Measurements from ENCODE around the gene CREBZF.

CREBZF gene, protein sequence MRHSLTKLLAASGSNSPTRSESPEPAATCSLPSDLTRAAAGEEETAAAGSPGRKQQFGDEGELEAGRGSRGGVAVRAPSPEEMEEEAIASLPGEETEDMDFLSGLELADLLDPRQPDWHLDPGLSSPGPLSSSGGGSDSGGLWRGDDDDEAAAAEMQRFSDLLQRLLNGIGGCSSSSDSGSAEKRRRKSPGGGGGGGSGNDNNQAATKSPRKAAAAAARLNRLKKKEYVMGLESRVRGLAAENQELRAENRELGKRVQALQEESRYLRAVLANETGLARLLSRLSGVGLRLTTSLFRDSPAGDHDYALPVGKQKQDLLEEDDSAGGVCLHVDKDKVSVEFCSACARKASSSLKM

DNA sequence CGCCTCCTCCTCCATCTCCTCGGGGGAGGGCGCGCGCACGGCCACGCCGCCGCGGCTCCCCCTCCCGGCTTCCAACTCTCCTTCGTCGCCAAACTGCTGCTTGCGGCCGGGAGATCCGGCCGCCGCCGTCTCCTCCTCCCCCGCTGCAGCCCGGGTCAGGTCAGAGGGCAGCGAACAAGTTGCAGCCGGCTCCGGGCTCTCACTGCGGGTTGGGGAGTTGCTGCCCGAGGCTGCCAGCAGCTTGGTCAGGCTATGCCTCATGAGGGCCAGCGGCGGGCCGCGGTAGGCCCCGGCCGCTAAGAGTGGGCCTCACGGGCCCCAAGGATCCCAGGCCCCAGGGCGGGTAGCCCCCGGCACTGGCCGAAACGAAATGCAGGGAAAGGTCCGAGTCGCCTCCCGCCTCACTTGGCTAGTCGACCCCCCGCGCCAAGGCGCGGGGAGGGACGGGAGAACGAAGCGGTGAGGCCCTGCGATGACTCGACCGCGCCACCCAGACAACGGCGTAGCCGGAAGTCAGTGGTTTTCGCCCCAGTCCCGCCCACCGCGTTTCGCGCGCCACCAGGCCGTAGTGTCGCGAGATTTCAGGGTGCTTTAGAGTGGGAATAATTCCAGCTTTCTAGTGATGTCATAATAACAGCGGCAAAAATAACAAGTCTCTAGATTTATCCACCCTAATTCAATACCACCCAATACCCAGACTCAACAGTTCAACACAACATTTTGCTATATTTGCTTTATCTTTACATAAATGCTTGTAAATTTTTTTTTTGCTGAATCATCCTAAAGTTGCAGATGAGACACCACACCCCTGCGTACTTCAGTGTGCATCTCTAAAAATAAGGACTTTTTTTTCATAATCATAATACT lies at the start of gene CREBZF:
Gene CREBZF (minus strand): TSS at position 515 of the 867 bp plus-strand sequence. CDS start 254 bp downstream, at position 261.
- DNase-seq, result peak; percentile 90 to 98

DNA sequence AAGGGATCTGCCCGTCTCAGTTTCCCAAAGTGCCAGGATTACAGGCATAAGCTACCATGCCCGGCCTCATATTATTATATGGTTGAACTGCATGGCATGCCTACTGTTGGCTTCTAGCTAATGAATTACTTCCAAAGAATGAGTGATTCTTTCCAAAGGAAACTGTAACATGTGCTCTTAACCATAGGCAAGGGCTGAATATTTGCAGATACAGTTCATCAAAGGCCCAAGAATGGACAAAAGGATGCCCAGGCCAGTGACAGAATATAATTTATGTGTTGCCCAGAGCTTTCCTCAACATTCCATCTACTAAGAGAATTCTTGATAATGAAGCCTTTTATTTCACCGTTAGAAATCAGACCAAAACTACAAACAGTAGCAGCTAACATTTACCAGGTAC lies 48.0 kb upstream of the CREBZF start:
- no peak for DNase-seq

DNA sequence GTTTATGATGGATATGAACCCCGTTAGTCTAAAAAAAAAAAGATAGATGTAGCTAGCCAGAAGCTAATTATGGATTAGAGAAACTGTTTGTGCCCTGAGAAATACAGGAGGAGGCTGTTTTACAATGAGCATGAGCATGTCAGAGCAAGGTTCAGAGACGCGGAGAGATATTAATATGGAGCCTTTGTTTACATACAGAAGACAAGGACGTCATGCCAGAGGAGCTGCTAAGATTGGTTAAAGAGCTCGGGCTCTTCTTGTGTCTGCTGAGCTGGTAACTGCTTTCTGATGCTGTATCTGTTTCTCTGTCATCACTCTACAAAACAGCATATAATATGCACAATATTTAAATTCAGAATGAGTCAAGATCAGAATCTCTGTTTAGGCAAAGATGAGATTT lies 46.0 kb upstream of the CREBZF start:
- no peak for DNase-seq

DNA sequence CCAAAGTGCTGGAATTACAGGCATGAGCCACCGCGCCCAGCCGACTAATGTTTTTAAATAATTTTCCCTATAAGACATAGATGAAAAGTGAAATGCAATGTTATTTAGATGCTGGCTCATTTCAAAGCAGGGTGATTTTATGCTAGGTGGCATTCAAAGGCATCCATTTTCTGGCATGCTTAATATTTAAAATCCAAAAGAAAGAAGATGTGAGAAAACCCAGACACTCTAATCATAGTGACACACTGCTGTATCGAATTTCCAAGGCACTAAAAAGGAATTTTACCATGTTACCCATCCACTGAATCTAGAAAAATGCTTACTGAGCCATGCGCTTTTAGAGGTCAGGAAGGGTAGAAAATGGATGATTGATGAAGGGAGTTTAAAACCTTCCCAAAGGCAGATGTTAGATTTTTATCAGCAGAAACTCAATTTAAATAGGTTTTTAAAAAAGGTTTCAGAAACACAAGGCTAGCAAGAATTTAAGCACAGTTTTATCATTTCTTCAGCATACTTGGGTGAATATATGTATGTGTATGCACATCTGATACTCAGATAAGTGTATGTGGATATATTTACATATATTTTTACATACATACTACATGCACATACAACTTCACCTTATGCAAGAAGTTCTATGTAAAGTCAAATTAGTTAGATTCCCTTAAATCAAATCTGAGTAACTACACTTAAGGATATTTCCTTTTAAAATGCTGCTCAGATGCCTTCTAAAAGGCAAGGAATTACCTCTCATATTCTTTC lies 45.2 kb upstream of the CREBZF start:
- DNase-seq, result no peak

DNA sequence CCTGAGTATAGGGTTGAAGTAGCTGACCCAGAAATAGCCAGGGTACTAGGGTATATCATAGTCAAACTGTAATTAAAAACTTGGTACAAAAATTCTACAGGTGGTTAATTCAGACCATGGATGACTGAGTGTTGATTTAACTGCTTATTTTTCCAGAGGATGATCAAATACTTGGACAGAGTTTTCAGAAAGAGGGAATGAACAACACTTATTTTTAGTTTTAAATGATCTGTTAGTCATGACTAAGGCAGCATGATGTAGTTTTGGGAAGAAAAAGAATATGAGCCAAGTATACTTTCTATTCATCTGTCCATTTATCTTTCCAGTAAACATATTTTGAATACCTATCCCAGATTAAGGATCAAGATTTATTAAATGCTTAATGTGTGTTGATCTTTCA lies 40.9 kb upstream of the CREBZF start:
- no peak for DNase-seq

DNA sequence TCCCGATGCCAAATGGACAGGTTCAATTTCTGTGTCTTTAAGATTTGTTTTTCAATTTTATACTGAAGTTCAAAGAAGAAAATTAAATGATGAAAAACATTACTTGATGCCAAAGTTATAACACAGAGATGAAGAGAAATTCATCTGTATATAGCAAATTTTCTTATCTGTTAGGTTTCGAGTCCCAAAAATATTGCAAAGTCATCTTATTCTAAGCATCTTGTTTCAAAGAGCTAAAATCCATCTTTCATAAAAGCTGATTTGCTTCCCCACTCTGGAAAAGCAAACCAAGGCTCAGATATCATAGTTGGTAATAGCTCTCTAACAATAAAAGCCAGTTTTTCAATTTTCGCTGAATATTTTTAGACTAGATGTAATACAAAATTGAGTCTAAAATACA lies 40.0 kb upstream of the CREBZF start:
- DNase-seq, result no peak

DNA sequence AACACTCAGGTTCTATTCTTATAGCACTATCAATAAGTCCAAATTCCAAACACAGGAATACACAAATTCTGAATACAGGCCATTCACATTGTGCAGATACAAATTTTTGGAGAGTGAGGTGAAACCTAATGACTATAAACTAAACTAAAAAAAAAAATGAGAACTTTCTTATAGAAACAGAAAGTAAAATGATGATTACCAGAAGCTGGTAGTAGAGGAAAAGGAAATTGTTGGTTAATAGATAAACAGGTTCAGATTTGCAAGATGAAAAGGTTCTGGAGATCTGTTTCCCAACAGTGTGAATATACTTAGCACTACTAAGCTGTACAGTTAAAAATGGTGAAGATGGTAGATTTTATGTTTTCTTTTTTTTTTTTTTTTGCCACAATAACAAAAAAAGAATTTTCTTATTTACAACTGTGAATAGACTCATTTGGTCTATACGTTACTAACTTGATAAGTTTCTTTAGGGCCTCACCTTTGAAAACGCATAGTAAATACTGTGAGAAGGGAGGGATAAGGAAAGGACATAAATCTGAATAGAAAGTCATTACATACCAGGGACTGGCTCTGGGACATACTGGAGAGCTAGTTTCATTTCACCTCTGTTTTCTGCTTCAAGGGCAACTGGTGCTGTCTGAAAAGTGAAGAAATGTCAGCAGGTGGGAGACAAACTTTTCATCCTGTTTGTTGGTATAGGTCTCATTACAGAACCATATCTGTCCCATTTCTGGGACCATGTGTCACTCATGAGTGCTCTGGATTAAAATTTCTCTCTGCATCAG lies 35.2 kb upstream of the CREBZF start:
- no peak for DNase-seq

DNA sequence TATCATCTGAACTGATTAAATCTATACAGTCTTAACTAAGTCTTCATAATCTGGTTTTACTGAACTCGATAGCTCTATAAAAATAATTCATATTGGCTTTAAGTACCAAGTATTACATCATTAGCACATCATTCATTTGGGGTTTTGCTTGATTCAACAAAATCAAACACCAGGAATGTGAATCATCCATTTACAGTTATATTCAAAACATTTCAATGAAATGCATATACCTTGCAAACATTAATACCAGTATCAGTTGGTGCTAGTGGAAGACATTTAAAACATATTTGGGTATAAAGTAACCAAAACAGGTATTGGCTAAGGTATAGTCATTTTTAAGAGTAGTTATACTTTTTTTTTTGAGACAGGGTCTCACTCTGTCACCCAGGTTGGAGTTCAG lies 33.3 kb upstream of the CREBZF start:
- DNase-seq, result no peak

DNA sequence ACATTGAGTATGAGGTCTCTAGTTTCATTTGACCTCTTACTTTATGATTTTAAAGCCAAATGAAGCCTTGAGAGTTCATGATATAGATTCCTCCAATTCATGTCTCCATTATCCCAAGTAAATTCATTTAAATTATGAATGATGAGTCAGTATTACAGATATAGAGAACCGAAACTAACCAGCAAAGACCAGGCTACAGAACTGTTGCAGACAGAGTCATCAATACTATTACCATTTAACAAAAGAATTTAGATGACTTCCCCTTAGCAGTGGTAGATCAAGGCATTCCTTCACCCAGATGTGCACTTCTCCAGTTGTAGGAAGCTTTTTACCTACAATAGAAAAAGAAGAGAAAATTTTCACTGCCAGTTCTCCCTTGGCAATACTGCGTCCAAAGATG lies 32.8 kb upstream of the CREBZF start:
- no peak for DNase-seq

DNA sequence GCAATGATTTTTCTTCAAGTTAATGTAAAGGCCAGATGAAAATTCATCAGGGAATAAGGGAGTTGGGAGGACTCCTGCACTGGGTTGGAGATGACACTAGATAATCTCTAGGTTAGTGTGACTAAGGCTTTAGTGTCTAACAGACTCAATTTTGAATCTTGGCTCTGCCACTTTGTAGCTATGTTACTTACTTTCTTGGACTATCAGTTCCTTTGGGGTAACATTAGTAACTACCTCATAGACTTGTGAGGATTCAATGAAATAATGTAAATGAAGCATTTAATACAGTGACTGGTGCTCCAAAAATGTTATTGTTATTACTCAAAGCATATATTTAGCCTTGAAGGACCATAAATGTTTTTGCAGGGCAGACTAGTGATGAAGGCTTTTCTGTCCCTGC lies 30.6 kb upstream of the CREBZF start:
- no peak for DNase-seq

DNA sequence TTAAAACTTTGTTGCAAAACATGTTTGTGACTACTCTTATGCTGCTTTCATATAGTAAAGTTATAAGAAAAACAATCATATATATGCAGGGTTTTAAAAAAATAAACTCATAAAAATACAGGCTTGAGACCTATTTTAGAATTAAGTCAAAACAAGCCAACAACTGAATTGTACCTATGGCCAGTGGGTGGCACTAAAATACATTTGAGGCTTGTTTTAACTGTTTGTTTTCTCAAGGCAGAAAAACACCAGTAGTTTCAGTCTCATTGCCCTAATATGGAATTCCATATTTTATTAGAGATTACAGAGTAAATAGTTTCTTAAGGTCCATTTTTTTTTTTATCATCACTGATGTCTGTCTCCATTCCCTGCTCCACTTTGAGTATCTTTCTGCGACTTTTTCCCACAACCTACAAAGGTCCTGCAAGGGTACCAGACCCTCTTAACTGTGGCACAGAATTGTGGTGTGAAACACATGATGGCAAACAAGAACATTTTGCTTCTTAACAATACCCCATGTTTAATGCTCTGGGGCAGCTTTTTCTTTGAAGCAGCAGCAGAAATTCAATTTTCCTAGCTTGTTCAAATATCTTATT lies 29.6 kb upstream of the CREBZF start:
- DNase-seq, result peak in 1 of 2 experiments; percentile 29

DNA sequence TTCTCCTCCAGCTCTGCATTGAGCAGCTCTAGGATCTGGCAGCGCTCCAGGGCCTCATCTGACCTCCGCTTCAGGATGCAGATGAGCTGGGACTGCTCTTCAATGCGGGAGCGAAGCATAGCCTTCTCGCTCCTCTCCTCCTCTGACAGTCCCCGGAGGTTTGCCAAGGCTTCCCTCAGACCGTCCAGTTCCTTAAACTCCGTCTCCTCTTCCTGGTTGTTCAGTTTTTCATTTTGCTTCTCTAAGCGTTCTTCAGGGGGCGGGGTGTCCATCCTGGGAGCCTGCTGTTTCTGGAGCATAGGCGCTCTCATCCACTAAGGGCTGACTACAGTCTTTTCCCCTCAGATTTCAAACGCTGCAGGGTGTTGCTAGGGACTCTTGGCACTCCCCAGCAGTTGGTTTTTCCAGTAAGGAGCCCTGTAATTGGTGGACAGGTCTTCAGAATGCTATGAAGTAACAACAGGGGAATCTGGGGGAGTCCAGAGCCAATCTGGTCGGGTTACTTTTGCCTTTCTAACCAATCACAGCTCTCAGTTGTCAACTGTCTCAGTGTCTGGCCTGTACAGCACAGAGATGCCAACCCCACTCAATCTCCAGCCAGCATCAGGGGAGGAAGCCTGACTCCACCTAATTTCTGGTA lies 21.0 kb upstream of the CREBZF start, which contains the start of gene CCDC89:
Gene CCDC89 (minus strand): TSS at position 376 of the 640 bp plus-strand sequence. CDS start 65 bp downstream, at position 311.
- peak; percentile 46 to 84 for DNase-seq

DNA sequence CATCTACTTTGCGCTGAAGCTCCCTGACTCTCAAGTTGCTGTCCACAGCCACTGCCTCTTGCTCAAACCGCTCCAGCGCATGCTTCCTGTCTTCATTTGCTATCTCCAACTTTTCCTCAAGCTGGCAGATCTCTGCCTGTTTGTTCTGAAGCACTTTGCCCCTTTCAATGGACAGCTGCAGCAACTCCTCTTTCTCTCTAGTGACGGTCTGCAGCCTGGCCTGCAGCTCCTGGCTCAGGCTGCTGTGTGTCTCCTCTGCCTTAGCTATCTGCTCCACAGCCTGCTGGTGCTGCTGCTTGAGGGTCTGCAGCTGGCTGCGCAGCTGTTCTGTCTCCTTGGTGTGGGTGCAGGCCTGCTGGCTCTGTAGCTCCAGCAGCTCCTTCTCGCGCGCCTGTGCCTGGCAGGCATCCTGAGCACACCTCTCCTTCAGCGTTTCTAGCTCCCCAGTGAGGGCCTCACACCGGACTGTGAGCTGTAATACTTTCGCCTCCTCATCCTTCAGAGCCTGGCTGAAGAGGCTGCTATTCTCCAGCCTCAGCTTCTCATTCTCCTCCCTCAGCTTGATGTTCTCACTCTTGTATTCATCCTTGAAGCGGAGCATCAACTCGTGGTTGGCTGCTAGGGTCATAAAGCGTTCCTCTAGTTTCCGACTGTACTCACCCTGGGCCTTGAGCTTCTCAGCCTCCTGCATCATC lies 20.3 kb upstream of the CREBZF start:
- DNase-seq, result no peak

DNA sequence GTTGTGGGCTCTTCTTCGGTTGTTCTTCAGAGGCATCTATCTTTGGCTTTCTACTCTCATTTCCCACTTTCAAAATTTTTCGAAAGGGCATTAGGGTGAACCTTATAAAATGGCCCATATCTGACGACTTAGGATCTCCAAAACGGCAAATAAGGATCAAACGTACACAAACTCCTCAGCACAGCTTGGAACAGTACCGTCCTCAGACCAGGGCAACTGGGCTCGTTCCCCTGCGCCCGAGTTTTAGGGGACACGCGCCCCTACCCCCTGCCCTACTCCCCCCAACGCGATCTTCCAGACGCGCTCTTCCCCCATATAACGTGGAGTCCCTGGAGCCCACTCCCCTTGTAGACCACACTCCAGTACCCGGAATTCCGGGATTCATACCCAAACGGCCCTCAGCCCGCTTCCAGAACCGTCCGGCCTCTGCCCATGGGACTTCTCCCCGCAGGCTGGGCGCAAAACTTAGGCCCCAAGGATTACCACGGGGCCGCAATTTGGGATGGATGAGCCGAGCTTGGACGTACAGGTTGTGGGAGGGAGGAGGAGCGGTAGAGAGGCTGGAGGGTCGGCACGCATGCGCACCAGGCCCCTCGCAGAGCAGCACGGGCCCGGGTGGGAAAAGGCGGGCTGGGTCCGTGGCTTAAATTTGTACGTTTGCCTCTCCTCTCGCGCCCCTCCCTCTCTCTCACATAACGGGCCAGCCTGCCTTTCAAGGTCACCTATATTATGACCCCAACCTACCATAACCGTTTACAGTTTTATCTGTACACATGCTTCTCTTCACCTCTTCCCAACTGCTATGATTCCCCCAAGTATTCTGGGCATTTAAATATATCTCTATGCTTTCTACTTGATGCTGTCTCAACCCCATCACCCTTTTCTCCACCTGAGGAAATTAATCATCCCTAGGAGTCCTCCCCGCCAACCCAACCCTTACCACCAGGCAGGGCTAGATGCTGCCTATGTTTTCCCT lies 17.7 kb upstream of the CREBZF start:
- peak; percentile 57 to 72 for DNase-seq

DNA sequence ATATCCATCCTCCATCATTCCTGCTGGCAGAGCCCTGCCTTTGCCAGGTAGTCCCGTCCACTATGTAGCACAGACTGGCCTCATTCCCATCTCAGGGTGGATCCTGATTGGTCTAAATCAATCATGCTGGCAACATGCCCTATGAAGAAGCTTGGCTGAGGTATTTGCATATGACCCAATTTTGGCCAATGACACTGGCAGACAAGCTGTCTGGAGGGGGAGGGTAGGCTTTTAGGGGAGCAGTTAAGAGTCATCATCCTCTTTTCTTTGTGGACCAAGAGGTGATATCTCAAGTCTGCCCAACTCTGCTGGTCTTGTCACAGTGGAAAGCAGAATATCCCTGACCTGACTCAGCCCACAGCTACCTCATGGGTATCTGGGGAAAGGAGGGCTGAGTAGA lies 16.0 kb upstream of the CREBZF start:
- peak in 1 of 2 experiments; percentile 21 for DNase-seq

DNA sequence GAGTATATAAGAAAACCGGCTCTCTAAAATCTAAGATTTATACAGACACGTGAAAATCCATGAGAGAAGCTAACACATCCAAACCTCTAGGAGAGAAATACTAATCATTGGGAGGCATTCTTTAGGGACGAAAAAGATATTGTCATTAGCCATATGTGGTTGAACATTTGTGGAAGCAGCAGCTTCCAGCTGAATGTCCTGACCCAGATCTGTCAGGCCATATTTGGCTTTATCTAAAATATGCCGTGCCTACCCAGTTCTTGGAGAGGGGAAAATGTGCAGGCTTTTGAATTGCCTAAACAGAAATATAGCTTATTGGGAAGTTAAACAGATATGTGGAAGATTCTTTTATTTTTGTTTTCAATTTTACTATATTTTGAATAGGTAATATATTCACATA lies 14.6 kb upstream of the CREBZF start:
- DNase-seq, result no peak

DNA sequence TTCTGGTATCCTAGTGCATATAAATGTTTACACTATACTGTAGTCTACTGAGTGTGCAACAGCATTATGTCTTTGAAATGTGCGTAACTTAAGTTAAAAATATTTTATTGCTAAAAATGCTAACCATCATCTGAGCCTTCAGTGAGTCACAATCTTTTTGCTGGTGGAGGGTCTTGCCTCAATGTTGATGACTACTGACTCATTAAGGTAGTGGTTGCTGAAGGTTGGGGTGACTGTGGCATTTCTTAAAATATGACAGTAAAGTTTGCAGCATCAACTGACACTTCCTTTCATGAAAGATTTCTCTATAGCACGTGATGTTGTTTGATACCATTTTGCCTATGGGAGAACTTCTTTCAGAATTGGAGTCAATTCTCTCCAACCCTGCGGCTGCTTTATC lies 8.5 kb upstream of the CREBZF start:
- DNase-seq, result no peak

DNA sequence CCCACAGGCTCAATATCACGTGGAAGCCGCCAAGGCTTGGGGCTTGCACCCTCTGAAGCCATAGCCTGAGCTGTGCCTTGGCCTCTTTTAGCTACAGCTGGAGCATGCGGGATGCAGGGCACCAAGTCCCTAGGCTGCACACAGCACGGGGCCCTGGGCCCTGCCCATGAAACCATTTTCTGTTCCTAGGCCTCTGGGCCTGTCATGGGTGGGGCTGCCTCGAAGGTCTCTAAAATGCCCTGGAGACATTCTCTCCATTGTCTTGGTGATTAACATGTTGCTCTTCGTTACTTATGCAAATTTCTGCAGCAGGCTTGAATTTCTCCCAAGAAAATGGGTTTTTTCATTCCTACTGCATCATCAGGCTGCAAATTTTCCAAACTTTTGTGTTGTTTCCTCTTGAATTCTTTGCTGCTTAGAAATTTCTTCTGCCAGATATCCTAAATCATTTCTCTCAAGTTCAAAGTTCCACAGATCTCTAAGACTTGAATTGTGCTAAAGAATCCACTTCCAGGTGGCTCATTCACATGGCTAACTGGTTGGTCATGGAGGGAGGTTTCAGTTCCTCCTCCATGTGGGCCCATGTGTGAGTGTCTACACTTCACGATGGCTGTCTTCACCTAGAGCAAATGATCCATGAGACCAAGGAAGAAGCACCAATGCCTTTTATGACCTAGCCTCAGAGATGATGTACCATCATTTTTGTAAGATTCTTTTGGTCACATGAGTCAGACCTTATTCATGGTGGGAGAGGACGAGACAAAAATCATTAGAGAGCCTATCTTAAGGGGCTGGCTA lies 7.4 kb upstream of the CREBZF start:
- no peak for DNase-seq

Data from NCI-H446 (cell line).